Measurements from ENCODE around the gene AMD1. TPM values are rescaled to one million over a fixed set of nuclear protein-coding genes. Genes with fewer than 3 reads are reported as not detected.

AMD1 gene
- total RNA-seq, 1 donor from 2014 or later = 65.5 TPM

- Mint-ChIP-seq H3K4me3 (no peak overlapping the region), H3K9me3 (no peaks in the 10 kb centered on the region), H3K4me1 (peaks cover 98% of the 10 kb centered on the region), H3K36me3 (ENCODE audit: low read depth) (peaks cover 1% of the 10 kb centered on the region), H3K27ac (no peak overlapping the region), H3K27me3 (no peaks in the 10 kb centered on the region)
- ChIA-PET POLR2A (interaction anchor here (1.7 to 2.1 kb wide), 2 partner anchors 8 to 67 kb away, joined by 6 to 7 read pairs; partner anchors contain the start of genes AMD1 and CDK19), CTCF (interaction anchor here (1.3 to 1.7 kb wide), 3 partner anchors 67 to 202 kb away, joined by 3 to 13 read pairs (median 4); no protein-coding TSS in a partner anchor)
- intact Hi-C loops (cut with micrococcal nuclease) = no loop called here
- DNase-seq (no peak), ATAC-seq (ENCODE audit: low read depth) (no peak)
- no peak for TF ChIP-seq CTCF (IDR thresholded peaks at IDR 0.05)
Observed at GRCh38 chr6:110882274-110882619, 7.7 kb downstream of the AMD1 start.

GRCh38 chr6:110882824-110883554 is 8.4 kb downstream of the AMD1 start:
- intact Hi-C loops (cut with micrococcal nuclease) = no loop called here
- POLR2A ChIA-PET = interaction anchor here (1.7 to 2.1 kb wide), 2 partner anchors 8 to 68 kb away, joined by 6 to 7 read pairs; partner anchors contain the start of genes AMD1 and CDK19
- ATAC-seq (ENCODE audit: low read depth) = no peak
- peak overlapping the region; percentile 1 for H3K4me3 Mint-ChIP-seq
- peaks cover 4% of the 10 kb centered on the region for H3K36me3 Mint-ChIP-seq (ENCODE audit: low read depth)
- CTCF ChIA-PET = interaction anchor here (1.3 to 1.7 kb wide), 3 partner anchors 66 to 203 kb away, joined by 3 to 13 read pairs (median 4); no protein-coding TSS in a partner anchor
- peak overlapping the region; percentile 50 for H3K27ac Mint-ChIP-seq
- no peak for TF ChIP-seq CTCF (IDR thresholded peaks at IDR 0.05)
- no peak for DNase-seq
- H3K27me3 Mint-ChIP-seq = no peaks in the 10 kb centered on the region
- H3K9me3 Mint-ChIP-seq = no peaks in the 10 kb centered on the region
- peaks cover 95% of the 10 kb centered on the region for H3K4me1 Mint-ChIP-seq

GRCh38 chr6:110884321-110884720 is 9.7 kb downstream of the AMD1 start:
- POLR2A ChIA-PET = interaction anchor here (3.6 kb wide), 1 partner anchor 7 kb away, joined by 30 read pairs; no protein-coding TSS in a partner anchor
- Mint-ChIP-seq H3K27ac (peak overlapping the region; percentile 59), H3K9me3 (no peaks in the 10 kb centered on the region), H3K4me3 (no peak overlapping the region), H3K27me3 (no peaks in the 10 kb centered on the region), H3K36me3 (ENCODE audit: low read depth) (peaks cover 11% of the 10 kb centered on the region), H3K4me1 (peaks cover 82% of the 10 kb centered on the region)
- CTCF ChIA-PET = no interaction called here
- peak; percentile 31 for ATAC-seq (ENCODE audit: low read depth)
- TF ChIP-seq CTCF (IDR thresholded peaks at IDR 0.05) = no peak
- DNase-seq = no peak
- intact Hi-C loops (cut with micrococcal nuclease) = no loop called here

GRCh38 chr6:110885526-110885925 is 10.9 kb downstream of the AMD1 start:
- H3K27me3 Mint-ChIP-seq = no peaks in the 10 kb centered on the region
- H3K27ac Mint-ChIP-seq = peak overlapping the region; percentile 7
- ChIA-PET POLR2A (interaction anchor here (0.6 to 3.6 kb wide), 3 partner anchors 8 to 142 kb away, joined by 8 to 30 read pairs (median 15); partner anchors contain the start of gene AMD1), CTCF (interaction anchor here (1.0 to 3.5 kb wide), 3 partner anchors 9 to 203 kb away, joined by 3 to 12 read pairs (median 6); no protein-coding TSS in a partner anchor)
- no peak for TF ChIP-seq CTCF (IDR thresholded peaks at IDR 0.05)
- ATAC-seq (ENCODE audit: low read depth) = no peak
- H3K36me3 Mint-ChIP-seq (ENCODE audit: low read depth) = peaks cover 21% of the 10 kb centered on the region
- DNase-seq = no peak
- intact Hi-C loops (cut with micrococcal nuclease) = no loop called here
- no peaks in the 10 kb centered on the region for H3K9me3 Mint-ChIP-seq
- H3K4me1 Mint-ChIP-seq = peaks cover 70% of the 10 kb centered on the region
- H3K4me3 Mint-ChIP-seq = no peak overlapping the region

- H3K27me3 Mint-ChIP-seq = no peaks in the 10 kb centered on the region
Observed at GRCh38 chr6:110886555-110887167, 12.1 kb downstream of the AMD1 start.

More at GRCh38 chr6:110886555-110887167, 12.1 kb downstream of the AMD1 start:
- Mint-ChIP-seq H3K27ac (no peak overlapping the region), H3K9me3 (no peaks in the 10 kb centered on the region), H3K36me3 (ENCODE audit: low read depth) (peaks cover 30% of the 10 kb centered on the region), H3K4me3 (no peak overlapping the region), H3K4me1 (peaks cover 60% of the 10 kb centered on the region)
- DNase-seq = no peak
- CTCF ChIA-PET = interaction anchor here (2.2 to 3.5 kb wide), 2 partner anchors 10 to 204 kb away, joined by 4 to 12 read pairs; no protein-coding TSS in a partner anchor
- no peak for ATAC-seq (ENCODE audit: low read depth)
- intact Hi-C loops (cut with micrococcal nuclease) = no loop called here
- POLR2A ChIA-PET = interaction anchor here (1.0 to 3.6 kb wide), 5 partner anchors 9 to 72 kb away, joined by 3 to 30 read pairs (median 8); partner anchors contain the start of genes AMD1 and CDK19
- no peak for TF ChIP-seq CTCF (IDR thresholded peaks at IDR 0.05)
